Prostate gland (tissue), 2 donors: ENCODE measurements around the gene LRRTM4. TPM values are rescaled to one million over a fixed set of nuclear protein-coding genes. Genes with fewer than 3 reads are reported as not detected.

Source experiments
- DNase-seq: peaks from one replicate; pipeline ENCODE4 v3.0.0-alpha.2; 2019; ENCODE audit warnings: low spot score
- H3K27ac ChIP-seq, 2 donors: fragments of 200-600 bp; sonication (generic); 2 replicates each; pipeline ENCODE4 v1.5.1; 2017 to 2019
- H3K27me3 ChIP-seq: fragments of 200-600 bp; sonication (generic); replicated peaks from 2 replicates; pipeline ENCODE4 v1.5.1; 2019; ENCODE audit not compliant: insufficient read depth
- H3K36me3 ChIP-seq, 2 donors: fragments of 200-600 bp; sonication (generic); 1 replicate in 1 of 2; 2 replicates in 1 of 2; pipeline versions ENCODE4 v1.5.1 to v1.8.1; 2017 to 2019
- H3K4me1 ChIP-seq: fragments of 200-600 bp; sonication (generic); replicated peaks from 2 replicates; pipeline ENCODE4 v1.5.1; 2019
- H3K4me3 ChIP-seq, 2 donors: fragments of 200-600 bp; sonication (generic); 2 replicates each; pipeline ENCODE4 v1.5.1; 2017 to 2019
- H3K9me3 ChIP-seq: fragments of 200-600 bp; sonication (generic); 2 replicates; pipeline ENCODE4 v1.5.1; 2017
- CTCF ChIP-seq, 4 experiments: fragments of 200-600 bp in 2 of 4; fragments of 450-650 bp in 2 of 4; sonication (generic) in 2 of 4; IDR thresholded peaks; 1 replicate in 3 of 4; 2 replicates in 1 of 4; pipeline ENCODE4 v1.5.1; 2016 to 2019; ENCODE audit warnings: antibody characterized with exemption in 4 of 4, mild to moderate bottlenecking in 2 of 4, moderate library complexity in 2 of 4
- POLR2A ChIP-seq: fragments of 450-650 bp; IDR thresholded peaks from one replicate; pipeline ENCODE4 v1.6.1; 2016; ENCODE audit warnings: antibody characterized with exemption, mild to moderate bottlenecking
- POLR2AphosphoS5 ChIP-seq: sonication (generic); formaldehyde crosslinking; IDR thresholded peaks from one replicate; pipeline ENCODE4 v1.6.1; 2017; ENCODE audit warnings: antibody characterized with exemption
- WGBS: methylation state at CpG from one replicate; pipeline ENCODE4 v1.1.5; 2018; 5-methylcytosine and 5-hydroxymethylcytosine counted together
- intact Hi-C: fragments of 100-400 bp; cut with DNase I; formaldehyde crosslinking; loops from one replicate; pipeline ENCODE4 v1.14.2; 2022
- total RNA-seq, 2 donors: library from RNA; depleted of rRNA; stranded (reverse); fragments of >200 nt; gene quantifications; one replicate each; pipeline ENCODE4 v1.1.0, GENCODE V29; 2016

LRRTM4 gene
- total RNA-seq, 2 donors from 2014 or later: 0.09 to 6.2 TPM

- Histone ChIP-seq H3K27me3 (no peaks in the 10 kb centered on the region), H3K9me3 (no peaks in the 10 kb centered on the region), H3K4me3 (no peak overlapping the region), H3K4me1 (no peaks in the 10 kb centered on the region), H3K36me3 (no peaks in the 10 kb centered on the region), H3K27ac (no peak overlapping the region)
- 65% methylated on average over 3 of the region's 3 CpGs for WGBS
- intact Hi-C loops: no loop called here
- no peak for DNase-seq
- TF ChIP-seq POLR2A: no peak
- TF ChIP-seq CTCF (IDR thresholded peaks at IDR 0.05): no peak
- TF ChIP-seq POLR2AphosphoS5: no peak
These were observed 42.3 kb downstream of the LRRTM4 start for GRCh38 chr2:77479895-77480294.

GRCh38 chr2:77479395-77479794 lies 42.8 kb downstream of the LRRTM4 start:
- Histone ChIP-seq H3K4me3 (no peak overlapping the region), H3K27me3 (no peaks in the 10 kb centered on the region), H3K4me1 (no peaks in the 10 kb centered on the region), H3K9me3 (no peaks in the 10 kb centered on the region), H3K27ac (no peak overlapping the region), H3K36me3 (no peaks in the 10 kb centered on the region)
- DNase-seq: no peak
- 22% methylated on average over 6 of the region's 6 CpGs for WGBS
- intact Hi-C loops: no loop called here
- TF ChIP-seq POLR2A: no peak
- no peak for TF ChIP-seq CTCF (IDR thresholded peaks at IDR 0.05)
- TF ChIP-seq POLR2AphosphoS5: no peak

- H3K36me3 ChIP-seq: no peaks in the 10 kb centered on the region
- H3K27ac ChIP-seq: no peak overlapping the region
- no peaks in the 10 kb centered on the region for H3K27me3 ChIP-seq
- DNase-seq: no peak
- intact Hi-C loops: no loop called here
- WGBS: 86% methylated on average over 3 of the region's 3 CpGs
- no peaks in the 10 kb centered on the region for H3K9me3 ChIP-seq
- H3K4me1 ChIP-seq: no peaks in the 10 kb centered on the region
- H3K4me3 ChIP-seq: no peak overlapping the region
- no peak for TF ChIP-seq POLR2A
- TF ChIP-seq CTCF (IDR thresholded peaks at IDR 0.05): no peak
- no peak for TF ChIP-seq POLR2AphosphoS5
These were observed 52.1 kb downstream of the LRRTM4 start for GRCh38 chr2:77470096-77470495.

GRCh38 chr2:77469106-77469505 lies 53.1 kb downstream of the LRRTM4 start:
- no peak overlapping the region for H3K4me3 ChIP-seq
- H3K4me1 ChIP-seq: no peaks in the 10 kb centered on the region
- intact Hi-C loops: no loop called here
- no peak for TF ChIP-seq POLR2A
- TF ChIP-seq POLR2AphosphoS5: no peak
- TF ChIP-seq CTCF (IDR thresholded peaks at IDR 0.05): no peak
- no peak overlapping the region for H3K27ac ChIP-seq
- WGBS: 73% methylated on average over 4 of the region's 4 CpGs
- DNase-seq: no peak
- H3K9me3 ChIP-seq: no peaks in the 10 kb centered on the region
- H3K27me3 ChIP-seq: no peaks in the 10 kb centered on the region
- no peaks in the 10 kb centered on the region for H3K36me3 ChIP-seq

GRCh38 chr2:77459840-77460239 lies 62.3 kb downstream of the LRRTM4 start:
- intact Hi-C loops: no loop called here
- WGBS: 62% methylated on average over 3 of the region's 3 CpGs
- Histone ChIP-seq H3K27ac (no peak overlapping the region), H3K4me1 (no peaks in the 10 kb centered on the region), H3K27me3 (no peaks in the 10 kb centered on the region), H3K36me3 (no peaks in the 10 kb centered on the region), H3K9me3 (no peaks in the 10 kb centered on the region), H3K4me3 (no peak overlapping the region)
- DNase-seq: no peak
- TF ChIP-seq POLR2A (no peak), CTCF (IDR thresholded peaks at IDR 0.05) (no peak), POLR2AphosphoS5 (no peak)
